H9 (cell line): ENCODE measurements around the gene KIF16B. TPM values are rescaled to one million over a fixed set of nuclear protein-coding genes. Genes with fewer than 3 reads are reported as not detected.

Experiments used
- DNase-seq: peaks from one replicate; pipeline ENCODE4 v3.0.0-alpha.2; 2017
- H2AFZ ChIP-seq: one replicate; pipeline ENCODE4 v1.6.1; 2013; ENCODE audit warnings: mild to moderate bottlenecking, low read length, control low read depth, moderate library complexity
- H2AK5ac ChIP-seq: 2 replicates; pipeline ENCODE4 v1.6.1; 2013; ENCODE audit warnings: low read length, control low read depth, mixed read lengths; ENCODE audit not compliant: insufficient read length
- H2BK120ac ChIP-seq: one replicate; pipeline ENCODE4 v1.6.1; 2013; ENCODE audit warnings: low read depth, mild to moderate bottlenecking, low read length, control low read depth, inconsistent platforms; ENCODE audit not compliant: poor library complexity, severe bottlenecking
- H2BK12ac ChIP-seq: 2 replicates; pipeline ENCODE4 v1.6.1; 2013; ENCODE audit warnings: low read length, control low read depth, mixed read lengths, low read depth; ENCODE audit not compliant: insufficient read length
- H2BK15ac ChIP-seq: 2 replicates; pipeline ENCODE4 v1.6.1; 2013; ENCODE audit warnings: low read depth, low read length, control low read depth
- H2BK20ac ChIP-seq: one replicate; pipeline ENCODE4 v1.6.1; 2013; ENCODE audit warnings: low read depth, mild to moderate bottlenecking, low read length, control low read depth, inconsistent platforms; ENCODE audit not compliant: poor library complexity, severe bottlenecking
- H2BK5ac ChIP-seq: 2 replicates; pipeline ENCODE4 v1.6.1; 2013; ENCODE audit warnings: low read length, control low read depth, mixed read lengths; ENCODE audit not compliant: insufficient read length
- H3K14ac ChIP-seq: 2 replicates; pipeline ENCODE4 v1.6.1; 2013; ENCODE audit warnings: low read length, control low read depth; ENCODE audit not compliant: insufficient read depth
- H3K18ac ChIP-seq: 2 replicates; pipeline ENCODE4 v1.6.1; 2013; ENCODE audit warnings: low read depth, mild to moderate bottlenecking, mixed read lengths, low read length, control low read depth; ENCODE audit not compliant: insufficient read length
- H3K23ac ChIP-seq: 2 replicates; pipeline ENCODE4 v1.6.1; 2013; ENCODE audit warnings: low read length, control low read depth, mixed read lengths, low read depth; ENCODE audit not compliant: insufficient read length
- H3K23me2 ChIP-seq: 2 replicates; pipeline ENCODE4 v1.6.1; 2013; ENCODE audit warnings: low read depth, mild to moderate bottlenecking, mixed read lengths, low read length, control low read depth; ENCODE audit not compliant: insufficient read length, poor library complexity, severe bottlenecking
- H3K27ac ChIP-seq: 2 replicates; pipeline ENCODE4 v1.5.1; 2013; ENCODE audit warnings: low read length, control low read depth, mixed read lengths, low read depth; ENCODE audit not compliant: insufficient read length
- H3K27me3 ChIP-seq: 2 replicates; pipeline ENCODE4 v1.6.1; 2013; ENCODE audit warnings: low read length, control low read depth, inconsistent platforms; ENCODE audit not compliant: insufficient read depth
- H3K4ac ChIP-seq: 2 replicates; pipeline ENCODE4 v1.6.1; 2013; ENCODE audit warnings: low read depth, mild to moderate bottlenecking, control low read depth, inconsistent platforms, low read length, moderate library complexity
- H3K4me1 ChIP-seq: 2 replicates; pipeline ENCODE4 v1.6.1; 2013; ENCODE audit warnings: low read length, control low read depth, inconsistent platforms; ENCODE audit not compliant: insufficient read depth
- H3K4me2 ChIP-seq: 2 replicates; pipeline ENCODE4 v1.6.1; 2013; ENCODE audit warnings: low read length, control low read depth, mixed read lengths; ENCODE audit not compliant: insufficient read length, insufficient read depth
- H3K56ac ChIP-seq: 2 replicates; pipeline ENCODE4 v1.6.1; 2013; ENCODE audit warnings: low read depth, mild to moderate bottlenecking, mixed read lengths, low read length, control low read depth; ENCODE audit not compliant: insufficient read length
- H3K79me1 ChIP-seq: 2 replicates; pipeline ENCODE4 v1.6.1; 2013; ENCODE audit warnings: low read depth, mild to moderate bottlenecking, moderate library complexity, low read length, control low read depth, inconsistent platforms; ENCODE audit not compliant: insufficient read depth, poor library complexity, severe bottlenecking
- H3K79me2 ChIP-seq: 2 replicates; pipeline ENCODE4 v1.6.1; 2013; ENCODE audit warnings: low read length, control low read depth, inconsistent platforms; ENCODE audit not compliant: insufficient read depth
- H3K9ac ChIP-seq: 2 replicates; pipeline ENCODE4 v1.6.1; 2013; ENCODE audit warnings: low read length, control low read depth, mixed read lengths; ENCODE audit not compliant: insufficient read length; ENCODE audit errors: extremely low read depth
- H3K9me3 ChIP-seq: one replicate; pipeline ENCODE4 v1.6.1; 2013; ENCODE audit warnings: low read depth, low read length, inconsistent platforms; ENCODE audit not compliant: control insufficient read depth
- H3T11ph ChIP-seq: one replicate; pipeline ENCODE4 v1.6.1; 2013; ENCODE audit warnings: mild to moderate bottlenecking, low read length, control low read depth, inconsistent platforms
- H4K20me1 ChIP-seq: one replicate; pipeline ENCODE4 v1.6.1; 2013; ENCODE audit not compliant: control insufficient read depth, insufficient read length, insufficient read depth
- H4K5ac ChIP-seq: 2 replicates; pipeline ENCODE4 v1.6.1; 2013; ENCODE audit warnings: low read depth, mild to moderate bottlenecking, mixed read lengths, low read length, control low read depth; ENCODE audit not compliant: insufficient read length
- H4K8ac ChIP-seq: replicated peaks from 2 replicates; pipeline ENCODE4 v1.6.1; 2013; ENCODE audit warnings: low read length, control low read depth, mixed read lengths, low read depth; ENCODE audit not compliant: insufficient read length
- H4K91ac ChIP-seq: 2 replicates; pipeline ENCODE4 v1.6.1; 2013; ENCODE audit warnings: low read depth, mild to moderate bottlenecking, moderate library complexity, mixed read lengths, low read length, control low read depth; ENCODE audit not compliant: insufficient read length
- H3K27ac Mint-ChIP-seq, 3 experiments: 2 replicates in 2 of 3; 3 replicates in 1 of 3; pipeline ENCODE4 v1.8.0; 2020 to 2021; ENCODE audit warnings: mixed read lengths in 3 of 3, mild to moderate bottlenecking in 1 of 3, moderate library complexity in 1 of 3
- H3K27me3 Mint-ChIP-seq: 2 replicates; pipeline ENCODE4 v1.8.0; 2021; ENCODE audit warnings: low read depth, mild to moderate bottlenecking, moderate library complexity, mixed read lengths
- H3K36me3 Mint-ChIP-seq, 3 experiments: 2 replicates in 2 of 3; 3 replicates in 1 of 3; pipeline ENCODE4 v1.8.0; 2020 to 2021; ENCODE audit warnings: low read depth in 3 of 3, mixed read lengths in 3 of 3; ENCODE audit not compliant: insufficient read depth in 1 of 3
- H3K4me1 Mint-ChIP-seq, 2 experiments: 2 replicates each; pipeline ENCODE4 v1.8.0; 2020; ENCODE audit warnings: mixed read lengths in 2 of 2
- H3K4me3 Mint-ChIP-seq, 2 experiments: 2 replicates in 1 of 2; 3 replicates in 1 of 2; pipeline ENCODE4 v1.8.0; 2020 to 2021; ENCODE audit warnings: mild to moderate bottlenecking in 2 of 2, mixed read lengths in 2 of 2, moderate library complexity in 1 of 2
- H3K9me3 Mint-ChIP-seq, 2 experiments: 2 replicates in 1 of 2; 3 replicates in 1 of 2; pipeline ENCODE4 v1.8.0; 2020; ENCODE audit warnings: mild to moderate bottlenecking in 2 of 2, mixed read lengths in 2 of 2, moderate library complexity in 1 of 2
- WGBS: extraction: QIAGEN DNeasy Blood & Tissue Kit; methylation state at CpG from one replicate; pipeline ENCODE4 v1.1.7; 2013; ENCODE audit warnings: missing lambda C conversion rate, low lambda C conversion rate, mixed read lengths; ENCODE audit not compliant: insufficient read length; ENCODE audit errors: extremely low coverage; 5-methylcytosine and 5-hydroxymethylcytosine counted together
- total RNA-seq: library from RNA; stranded (reverse); gene quantifications from 2 replicates; pipeline ENCODE4 v1.2.1, GENCODE V29; 2021
- TF ChIP-seq, protein P1 (sequence below): fragments of 200-600 bp; sonication (generic); conservative IDR thresholded peaks from 3 replicates; pipeline ENCODE4 v1.8.0; 2021; ENCODE audit warnings: antibody characterized with exemption, mild to moderate bottlenecking

The KIF16B gene
- total RNA-seq, 1 experiment from 2014 or later: 7.4 TPM

- no peaks in the 10 kb centered on the region for H3K79me2 ChIP-seq
- H3T11ph ChIP-seq: no peak overlapping the region
- no peak overlapping the region for H2BK120ac ChIP-seq
- no peak overlapping the region for H2BK15ac ChIP-seq
- Mint-ChIP-seq H3K27me3 (no peaks in the 10 kb centered on the region), H3K4me1 (peaks cover 10% of the 10 kb centered on the region in 2 experiments), H3K9me3 (no peaks in the 10 kb centered on the region; a peak in 1 of 5 replicates), H3K4me3 (no peak overlapping the region), H3K36me3 (peaks cover 18 to 25% (median 22%) of the 10 kb centered on the region in 3 experiments; a peak in 6 of 7 replicates), H3K27ac (no peak overlapping the region)
- no peak overlapping the region for H4K91ac ChIP-seq
- no peaks in the 10 kb centered on the region for H3K27me3 ChIP-seq
- no peaks in the 10 kb centered on the region for H3K79me1 ChIP-seq
- H3K4me1 ChIP-seq: 0 out of 2 replicates have a peak, but pooled peaks cover 3% of the 10 kb centered on the region
- no peak overlapping the region for H2BK20ac ChIP-seq
- no peak overlapping the region for H3K27ac ChIP-seq
- TF ChIP-seq, protein P1, sequence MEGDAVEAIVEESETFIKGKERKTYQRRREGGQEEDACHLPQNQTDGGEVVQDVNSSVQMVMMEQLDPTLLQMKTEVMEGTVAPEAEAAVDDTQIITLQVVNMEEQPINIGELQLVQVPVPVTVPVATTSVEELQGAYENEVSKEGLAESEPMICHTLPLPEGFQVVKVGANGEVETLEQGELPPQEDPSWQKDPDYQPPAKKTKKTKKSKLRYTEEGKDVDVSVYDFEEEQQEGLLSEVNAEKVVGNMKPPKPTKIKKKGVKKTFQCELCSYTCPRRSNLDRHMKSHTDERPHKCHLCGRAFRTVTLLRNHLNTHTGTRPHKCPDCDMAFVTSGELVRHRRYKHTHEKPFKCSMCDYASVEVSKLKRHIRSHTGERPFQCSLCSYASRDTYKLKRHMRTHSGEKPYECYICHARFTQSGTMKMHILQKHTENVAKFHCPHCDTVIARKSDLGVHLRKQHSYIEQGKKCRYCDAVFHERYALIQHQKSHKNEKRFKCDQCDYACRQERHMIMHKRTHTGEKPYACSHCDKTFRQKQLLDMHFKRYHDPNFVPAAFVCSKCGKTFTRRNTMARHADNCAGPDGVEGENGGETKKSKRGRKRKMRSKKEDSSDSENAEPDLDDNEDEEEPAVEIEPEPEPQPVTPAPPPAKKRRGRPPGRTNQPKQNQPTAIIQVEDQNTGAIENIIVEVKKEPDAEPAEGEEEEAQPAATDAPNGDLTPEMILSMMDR: no peak
- H2AK5ac ChIP-seq: no peak overlapping the region
- no peak overlapping the region for H3K4me2 ChIP-seq
- H4K5ac ChIP-seq: no peak overlapping the region
- H4K20me1 ChIP-seq: no peaks in the 10 kb centered on the region
- no peak overlapping the region for H3K9ac ChIP-seq
- no peak overlapping the region for H3K4ac ChIP-seq
- no peak overlapping the region for H2BK12ac ChIP-seq
- H3K14ac ChIP-seq: no peak overlapping the region
- no peak overlapping the region for H3K56ac ChIP-seq
- H2BK5ac ChIP-seq: no peak overlapping the region
- no peaks in the 10 kb centered on the region for H3K23me2 ChIP-seq
- no peak overlapping the region for H3K23ac ChIP-seq
- no peaks in the 10 kb centered on the region for H3K9me3 ChIP-seq
- no CpG with 5 or more reads among the region's 1 CpG for WGBS
- H3K18ac ChIP-seq: no peak overlapping the region
- no peak overlapping the region for H2AFZ ChIP-seq
- H4K8ac ChIP-seq: no peak overlapping the region
- DNase-seq: no peak
Observed at GRCh38 chr20:16428112-16428511, 145.1 kb downstream of the KIF16B start.
